ENCODE data around the gene HIPK4.
"Not testable (repeated sequence)": the region's sequence is repeated elsewhere in the genome, so short reads cannot be mapped to it uniquely, and the experiment has no call there.

Gene HIPK4

GRCh38 chr19:40333083-40333482 is 56.9 kb downstream of the HIPK4 start:
- FAIRE-seq = not testable (repeated sequence)

GRCh38 chr19:40332669-40333068 is 57.3 kb downstream of the HIPK4 start:
- FAIRE-seq = no peak

DNA sequence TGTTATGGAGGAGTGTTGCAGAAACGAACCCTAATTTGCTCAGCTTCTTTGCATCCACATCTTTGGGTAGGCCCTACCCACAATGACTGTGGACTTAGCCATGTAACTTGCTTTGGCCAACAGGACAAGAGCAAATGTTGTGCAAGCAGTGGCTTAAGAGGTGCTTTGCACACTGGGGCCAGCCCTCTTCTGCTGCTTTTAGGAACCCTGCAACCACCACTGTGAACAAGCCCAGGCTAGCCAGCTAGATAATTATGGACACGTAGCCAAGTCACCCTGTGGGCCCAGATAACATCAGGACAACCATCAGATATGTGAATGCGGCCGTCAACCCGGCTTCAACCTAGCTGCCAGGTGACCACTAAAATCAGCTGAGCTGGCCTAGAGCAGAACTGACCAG is 58.9 kb downstream of the HIPK4 start:
- no peak for FAIRE-seq
